IMR-90 (cell line): Measurements from ENCODE around the gene CKAP2L. TPM values are rescaled to one million over a fixed set of nuclear protein-coding genes. Genes with fewer than 3 reads are reported as not detected.

Experiments
- ATAC-seq: fragments of 200-7000 bp; cut with Tn5 transposase; 2 replicates; pipeline ENCODE4 v1.9.1; 2020; ENCODE audit warnings: low read depth, mild to moderate bottlenecking, moderate library complexity
- BruUV-seq: library from RNA; stranded (reverse); fragments of 400-500 nt; replicated peaks from 2 replicates; lab custom pipeline; 2021; lab: Mats Ljungman, UMichigan
- CTCF ChIA-PET: fragments of 300-600 bp; formaldehyde crosslinking; extraction: SDS; loops from one replicate; lab custom pipeline; 2021; ENCODE audit warnings: antibody characterized with exemption; lab: Yijun Ruan, JAX
- POLR2A ChIA-PET: fragments of 300-600 bp; sonication (Branson Sonifier 250); formaldehyde crosslinking; loops from one replicate; lab custom pipeline; 2022; ENCODE audit warnings: antibody characterized with exemption; ENCODE audit not compliant: unreplicated experiment; lab: Charles Lee
- DNase-seq: peaks from one replicate; pipeline ENCODE4 v3.0.0; 2013
- H2AFZ ChIP-seq: replicated peaks from 2 replicates; pipeline ENCODE3; 2013; ENCODE audit warnings: low read length, mild to moderate bottlenecking; ENCODE audit not compliant: poor library complexity
- H2AK5ac ChIP-seq: 2 replicates; pipeline ENCODE4 v1.6.1; 2013; ENCODE audit warnings: low read depth, low read length, inconsistent platforms
- H2AK9ac ChIP-seq: replicated peaks from 2 replicates; pipeline ENCODE3; 2013; ENCODE audit warnings: mild to moderate bottlenecking, low read depth, low read length, moderate library complexity; ENCODE audit not compliant: poor library complexity
- H2BK120ac ChIP-seq: 2 replicates; pipeline ENCODE4 v1.6.1; 2013; ENCODE audit warnings: low read depth, low read length, inconsistent platforms
- H2BK15ac ChIP-seq: 3 replicates; pipeline ENCODE4 v1.6.1; 2013; ENCODE audit warnings: low read depth, low read length, inconsistent platforms
- H2BK20ac ChIP-seq: 2 replicates; pipeline ENCODE4 v1.6.1; 2013; ENCODE audit warnings: low read depth, mild to moderate bottlenecking, inconsistent platforms, low read length, moderate library complexity
- H2BK5ac ChIP-seq: 2 replicates; pipeline ENCODE4 v1.6.1; 2013; ENCODE audit warnings: mild to moderate bottlenecking, low read depth, low read length, inconsistent platforms; ENCODE audit not compliant: poor library complexity, severe bottlenecking
- H3K14ac ChIP-seq: replicated peaks from 2 replicates; pipeline ENCODE4 v1.6.1; 2013; ENCODE audit warnings: low read depth, low read length, inconsistent platforms
- H3K18ac ChIP-seq: 2 replicates; pipeline ENCODE4 v1.6.1; 2013; ENCODE audit warnings: low read depth, low read length, control low read depth
- H3K23ac ChIP-seq: 2 replicates; pipeline ENCODE4 v1.6.1; 2013; ENCODE audit warnings: low read depth, low read length, inconsistent platforms
- H3K27ac ChIP-seq: 2 replicates; pipeline ENCODE4 v1.5.1; 2013; ENCODE audit warnings: mild to moderate bottlenecking, control low read depth, low read length; ENCODE audit not compliant: insufficient read depth
- H3K27me3 ChIP-seq: 2 replicates; pipeline ENCODE4 v1.6.1; 2013; ENCODE audit warnings: low read length; ENCODE audit not compliant: control insufficient read depth, insufficient read depth
- H3K36me3 ChIP-seq: 2 replicates; pipeline ENCODE4 v1.6.1; 2013; ENCODE audit warnings: low read length, mixed read lengths; ENCODE audit not compliant: control insufficient read depth, insufficient read depth
- H3K4ac ChIP-seq: 2 replicates; pipeline ENCODE4 v1.6.1; 2013; ENCODE audit warnings: low read depth, low read length, inconsistent platforms
- H3K4me1 ChIP-seq: 2 replicates; pipeline ENCODE4 v1.6.1; 2013; ENCODE audit warnings: low read length, mixed read lengths; ENCODE audit not compliant: control insufficient read depth, insufficient read depth
- H3K4me2 ChIP-seq: 2 replicates; pipeline ENCODE4 v1.6.1; 2013; ENCODE audit warnings: low read depth, mild to moderate bottlenecking, control low read depth, low read length, moderate library complexity
- H3K4me3 ChIP-seq: 2 replicates; pipeline ENCODE4 v1.5.1; 2013; ENCODE audit warnings: low read depth, mild to moderate bottlenecking, control low read depth, low read length, moderate library complexity; ENCODE audit not compliant: insufficient read depth
- H3K56ac ChIP-seq: 2 replicates; pipeline ENCODE4 v1.6.1; 2013; ENCODE audit warnings: low read length, inconsistent platforms; ENCODE audit not compliant: insufficient read depth; ENCODE audit errors: extremely low read depth
- H3K79me1 ChIP-seq, 2 experiments: 2 replicates each; pipeline ENCODE4 v1.6.1; 2013; ENCODE audit warnings: low read length in 2 of 2, inconsistent platforms in 1 of 2, low read depth in 1 of 2
- H3K9ac ChIP-seq: 2 replicates; pipeline ENCODE4 v1.6.1; 2013; ENCODE audit warnings: low read depth, low read length, control low read depth
- H3K9me1 ChIP-seq: 2 replicates; pipeline ENCODE4 v1.6.1; 2013; ENCODE audit warnings: low read length, inconsistent platforms; ENCODE audit not compliant: insufficient read depth
- H3K9me3 ChIP-seq: 2 replicates; pipeline ENCODE4 v1.6.1; 2013; ENCODE audit warnings: low read length; ENCODE audit not compliant: control insufficient read depth, insufficient read depth
- H4K20me1 ChIP-seq: 2 replicates; pipeline ENCODE4 v1.6.1; 2013; ENCODE audit warnings: low read length, inconsistent platforms; ENCODE audit not compliant: insufficient read depth
- H4K5ac ChIP-seq: 2 replicates; pipeline ENCODE4 v1.6.1; 2013; ENCODE audit warnings: mild to moderate bottlenecking, low read depth, low read length, control low read depth
- H4K8ac ChIP-seq, 2 experiments: 2 replicates each; pipeline ENCODE4 v1.6.1; 2013; ENCODE audit warnings: low read depth in 2 of 2, low read length in 2 of 2, control low read depth in 1 of 2, inconsistent platforms in 1 of 2
- H4K91ac ChIP-seq: 2 replicates; pipeline ENCODE4 v1.6.1; 2013; ENCODE audit warnings: low read depth, low read length, inconsistent platforms; ENCODE audit not compliant: insufficient read depth
- BHLHE40 ChIP-seq: fragments of 150-350 bp; IDR thresholded peaks from 2 replicates; pipeline ENCODE4 v1.6.1; 2016; ENCODE audit warnings: mild to moderate bottlenecking, low read depth, low read length
- CEBPB ChIP-seq: IDR thresholded peaks from 2 replicates; pipeline ENCODE4 v1.6.1; 2012; ENCODE audit warnings: low read depth, low read length, improper control_type of control experiment
- CHD1 ChIP-seq: IDR thresholded peaks from 2 replicates; pipeline ENCODE4 v1.6.1; 2012; ENCODE audit warnings: low read depth, low read length, improper control_type of control experiment
- CTCF ChIP-seq: conservative IDR thresholded peaks from 2 replicates; pipeline ENCODE4 v1.5.1; 2012; ENCODE audit warnings: mild to moderate bottlenecking, low read depth, low read length, improper control_type of control experiment
- ELK1 ChIP-seq: fragments of 150-350 bp; IDR thresholded peaks from 2 replicates; pipeline ENCODE4 v1.6.1; 2016; ENCODE audit warnings: low read depth, mild to moderate bottlenecking, low read length, moderate library complexity, borderline replicate concordance
- FOS ChIP-seq: fragments of 150-350 bp; IDR thresholded peaks from 2 replicates; pipeline ENCODE4 v1.6.1; 2016; ENCODE audit warnings: low read depth, low read length
- MAFK ChIP-seq: IDR thresholded peaks from 2 replicates; pipeline ENCODE4 v1.6.1; 2012; ENCODE audit warnings: low read depth, low read length, improper control_type of control experiment
- MAZ ChIP-seq: IDR thresholded peaks from 2 replicates; pipeline ENCODE4 v1.6.1; 2012; ENCODE audit warnings: low read depth, mild to moderate bottlenecking, low read length, improper control_type of control experiment, moderate library complexity, borderline replicate concordance
- MXI1 ChIP-seq: IDR thresholded peaks from 2 replicates; pipeline ENCODE4 v1.6.1; 2012; ENCODE audit warnings: low read depth, mild to moderate bottlenecking, low read length, moderate library complexity, borderline replicate concordance
- NFE2L2 ChIP-seq: fragments of 150-350 bp; IDR thresholded peaks from 2 replicates; pipeline ENCODE4 v1.6.1; 2016; ENCODE audit warnings: low read depth, mild to moderate bottlenecking, low read length
- POLR2A ChIP-seq: IDR thresholded peaks from 2 replicates; pipeline ENCODE4 v1.6.1; 2012; ENCODE audit warnings: mild to moderate bottlenecking, low read depth, low read length
- RAD21 ChIP-seq: IDR thresholded peaks from 2 replicates; pipeline ENCODE4 v1.6.1; 2012; ENCODE audit warnings: low read length, improper control_type of control experiment
- RCOR1 ChIP-seq: IDR thresholded peaks from 2 replicates; pipeline ENCODE4 v1.6.1; 2012; ENCODE audit warnings: mild to moderate bottlenecking, low read length, improper control_type of control experiment; ENCODE audit not compliant: insufficient replicate concordance
- RFX5 ChIP-seq: IDR thresholded peaks from 2 replicates; pipeline ENCODE4 v1.8.0; 2012; ENCODE audit warnings: low read depth, mild to moderate bottlenecking, low read length, moderate library complexity
- SMC3 ChIP-seq: fragments of 150-350 bp; IDR thresholded peaks from 2 replicates; pipeline ENCODE4 v1.6.1; 2016; ENCODE audit warnings: low read depth, mild to moderate bottlenecking, antibody characterized with exemption, low read length, moderate library complexity
- USF2 ChIP-seq: fragments of 150-350 bp; IDR thresholded peaks from 2 replicates; pipeline ENCODE4 v1.6.1; 2017; ENCODE audit warnings: mild to moderate bottlenecking, antibody characterized with exemption, low read length, low read depth
- WGBS, 2 experiments: methylation state at CpG; one replicate each; pipeline versions ENCODE4 v1.1.5 to v1.1.7; 2013; ENCODE audit warnings: missing lambda C conversion rate in 2 of 2; ENCODE audit not compliant: insufficient read length in 1 of 2; ENCODE audit errors: extremely low coverage in 2 of 2; 5-methylcytosine and 5-hydroxymethylcytosine counted together
- dilution Hi-C: fragments of 300-500 bp; cut with HindIII; formaldehyde crosslinking; loops from one replicate; pipeline ENCODE4 v1.14.3; 2018; ENCODE audit warnings: low sequenced_read_pairs; ENCODE audit not compliant: unreplicated experiment
- in situ Hi-C: fragments of 300-500 bp; cut with MboI; formaldehyde crosslinking; loops from 3 replicates; pipeline ENCODE4 v1.14.3; 2019; ENCODE audit warnings: low sequenced_read_pairs, inconsistent platforms, mixed read lengths
- intact Hi-C: fragments of 100-400 bp; cut with micrococcal nuclease; formaldehyde crosslinking; loops from 2 replicates; pipeline ENCODE4 v1.10.0; 2022
- polyA plus RNA-seq, 3 experiments: library from polyadenylated mRNA; depleted of rRNA; stranded (reverse); fragments of >200 nt; gene quantifications; 2 replicates each; pipeline ENCODE4 v1.2.3, GENCODE V29; 2012; ENCODE audit warnings: low replicate concordance in 1 of 3
- total RNA-seq: library from RNA; depleted of rRNA; stranded (reverse); fragments of >200 nt; gene quantifications from 2 replicates; pipeline ENCODE4 v1.2.3, GENCODE V29; 2012

The CKAP2L gene
- total and polyA plus RNA-seq, 2 of the 4 experiments (the other 2 are of a cell fraction): 6.4 to 9.9 TPM

GRCh38 chr2:112698834-112699515 is 65.4 kb downstream of the CKAP2L start:
- dilution Hi-C loops: no loop called here
- Histone ChIP-seq H2AFZ (no peak overlapping the region), H4K91ac (no peak overlapping the region), H3K4me3 (no peak overlapping the region), H2BK20ac (no peak overlapping the region), H3K27ac (no peak overlapping the region), H2AK9ac (no peak overlapping the region), H2BK120ac (no peak overlapping the region), H3K18ac (no peak overlapping the region), H3K4me1 (no peaks in the 10 kb centered on the region), H3K9me3 (no peaks in the 10 kb centered on the region), H2AK5ac (no peak overlapping the region), H2BK15ac (no peak overlapping the region), H3K27me3 (no peaks in the 10 kb centered on the region), H3K79me1 (no peaks in the 10 kb centered on the region), H3K9me1 (no peaks in the 10 kb centered on the region), H4K5ac (no peak overlapping the region), H3K4ac (no peak overlapping the region), H3K14ac (no peak overlapping the region), H3K9ac (no peak overlapping the region), H4K8ac (no peak overlapping the region), H2BK5ac (no peak overlapping the region), H3K36me3 (no peaks in the 10 kb centered on the region), H3K23ac (no peak overlapping the region), H3K4me2 (no peak overlapping the region), H4K20me1 (no peaks in the 10 kb centered on the region), H3K56ac (no peak overlapping the region)
- POLR2A ChIA-PET: no interaction called here
- ATAC-seq (no peak), DNase-seq (no peak)
- CTCF ChIA-PET: interaction anchor here (0.8 to 1.3 kb wide), 2 partner anchors 14 to 51 kb away, joined by 3 read pairs; no protein-coding TSS in a partner anchor
- intact Hi-C loops: no loop called here
- in situ Hi-C loops: no loop called here
- TF ChIP-seq MXI1 (no peak), FOS (no peak), SMC3 (no peak), POLR2A (no peak), RCOR1 (no peak), NFE2L2 (no peak), MAFK (no peak), MAZ (no peak), RFX5 (no peak), BHLHE40 (no peak), RAD21 (no peak), USF2 (no peak), CEBPB (no peak), CTCF (no peak), ELK1 (no peak), CHD1 (no peak)
- WGBS, 2 experiments: no CpG with 5 or more reads among the region's 3 CpGs
- no TSS peak for BruUV-seq
